HepG2 (cell line): Measurements from ENCODE around the gene SRP19. TPM values are rescaled to one million over a fixed set of nuclear protein-coding genes. Genes with fewer than 3 reads are reported as not detected.

Experiments used
- ATAC-seq: fragments of 200-7000 bp; cut with Tn5 transposase; 3 replicates; pipeline ENCODE4 v1.9.1; 2020; ENCODE audit warnings: mild to moderate bottlenecking, moderate library complexity
- BruUV-seq: library from RNA; stranded (reverse); fragments of 400-500 nt; replicated peaks from 2 replicates; lab custom pipeline; 2021; lab: Mats Ljungman, UMichigan
- CTCF ChIA-PET: fragments of 300-600 bp; formaldehyde crosslinking; extraction: SDS; loops from one replicate; lab custom pipeline; 2021; ENCODE audit warnings: low total read pairs, inconsistent platforms, low intra/inter-chr PET ratio; lab: Yijun Ruan, JAX
- POLR2A ChIA-PET: fragments of 350-600 bp; sonication (Branson Sonifier 250); formaldehyde crosslinking; loops from one replicate; lab custom pipeline; 2020; ENCODE audit warnings: antibody characterized with exemption, inconsistent platforms; lab: Yijun Ruan, JAX
- DNase-seq: peaks from one replicate; pipeline ENCODE4 v3.0.0-alpha.2; 2015; ENCODE audit warnings: low spot score
- FAIRE-seq: peaks from 3 replicates; lab custom pipeline; 2011; peaks lifted over from hg19 to GRCh38; lab: Jason Lieb, UNC
- H2AFZ ChIP-seq: one replicate; pipeline ENCODE4 v1.6.1; 2011; ENCODE audit warnings: low read length, inconsistent platforms
- H3K27ac ChIP-seq: fragments of 300-600 bp; 3 replicates; pipeline ENCODE4 v1.8.0; 2011; ENCODE audit warnings: mixed run types, mild to moderate bottlenecking, mixed read lengths, low read length, inconsistent platforms; ENCODE audit not compliant: insufficient read depth; ENCODE audit errors: extremely low read length
- H3K27me3 ChIP-seq, 2 experiments: fragments of 200-600 bp in 1 of 2; 2 replicates in 1 of 2; 3 replicates in 1 of 2; pipeline versions ENCODE4 v1.6.0 to v1.8.0; 2011; ENCODE audit warnings: low read length in 2 of 2, mild to moderate bottlenecking in 2 of 2, moderate library complexity in 2 of 2, inconsistent platforms in 1 of 2; ENCODE audit not compliant: insufficient read depth in 2 of 2, control insufficient read depth in 1 of 2
- H3K36me3 ChIP-seq, 2 experiments: fragments of 200-600 bp in 1 of 2; replicated peaks in 1 of 2; 2 replicates in 1 of 2; 3 replicates in 1 of 2; pipeline versions ENCODE4 v1.5.1 to v1.8.0; 2011; ENCODE audit warnings: low read length in 2 of 2, inconsistent platforms in 1 of 2; ENCODE audit not compliant: insufficient read depth in 2 of 2, control insufficient read depth in 1 of 2
- H3K4me1 ChIP-seq: 2 replicates; pipeline ENCODE4 v1.5.1; 2012; ENCODE audit warnings: low read length, inconsistent platforms; ENCODE audit not compliant: insufficient read depth
- H3K4me2 ChIP-seq: 2 replicates; pipeline ENCODE4 v1.6.0; 2011; ENCODE audit warnings: low read depth, low read length, inconsistent platforms
- H3K4me3 ChIP-seq, 3 experiments: fragments of 200-600 bp in 1 of 3; sonication (generic), shearing (Covaris generic) in 1 of 3; replicated peaks in 1 of 3; 2 replicates each; pipeline ENCODE4 v1.5.1; 2011 to 2016; ENCODE audit warnings: low read length in 3 of 3, inconsistent platforms in 2 of 3, low read depth in 2 of 3, mild to moderate bottlenecking in 2 of 3, control low read depth in 1 of 3, mixed read lengths in 1 of 3; ENCODE audit not compliant: insufficient read depth in 1 of 3
- H3K79me2 ChIP-seq: one replicate; pipeline ENCODE4 v1.6.1; 2011; ENCODE audit warnings: low read length, inconsistent platforms; ENCODE audit not compliant: insufficient read depth
- H3K9ac ChIP-seq: 2 replicates; pipeline ENCODE4 v1.6.0; 2011; ENCODE audit warnings: mild to moderate bottlenecking, low read depth, low read length, inconsistent platforms; ENCODE audit not compliant: insufficient read depth
- H3K9me3 ChIP-seq: 2 replicates; pipeline ENCODE4 v1.5.1; 2012; ENCODE audit warnings: mild to moderate bottlenecking, low read length
- H4K20me1 ChIP-seq: 2 replicates; pipeline ENCODE4 v1.6.0; 2011; ENCODE audit warnings: inconsistent platforms, mild to moderate bottlenecking, low read length, moderate library complexity; ENCODE audit not compliant: insufficient read depth
- KDM5A ChIP-seq: fragments of 200-600 bp; sonication (generic); IDR thresholded peaks from 2 replicates; pipeline ENCODE4 v1.7.0; 2018; ENCODE audit warnings: antibody characterized with exemption, mild to moderate bottlenecking, low read length, borderline replicate concordance
- ZFP1 ChIP-seq: IDR thresholded peaks from 2 replicates; pipeline ENCODE4 v1.6.1; 2016
- WGBS: methylation state at CpG from one replicate; pipeline ENCODE4 v1.1.6; 2017; ENCODE audit warnings: low lambda C conversion rate; 5-methylcytosine and 5-hydroxymethylcytosine counted together
- in situ Hi-C: cut with HindIII; loops from 2 replicates; pipeline ENCODE4 v1.10.0; 2017; ENCODE audit warnings: low pct_unique_long_range_greater_than_20kb; ENCODE audit not compliant: extremely low pct_ligation_motif_present
- intact Hi-C: fragments of 100-400 bp; cut with micrococcal nuclease; formaldehyde crosslinking; loops from one replicate; pipeline ENCODE4 v1.10.0; 2022; ENCODE audit not compliant: unreplicated experiment
- polyA plus RNA-seq, 8 experiments: library from polyadenylated mRNA; depleted of rRNA in 3 of 8; stranded (reverse) in 7 of 8; unstranded in 1 of 8; fragments of >200 nt; fragmentation: Illumina TruSeq in 4 of 8; extraction: Trizol in 4 of 8; gene quantifications; 2 replicates each; pipeline versions ENCODE4 v1.2.1 to v1.2.3, GENCODE V29; 2011 to 2016; ENCODE audit warnings: low read depth in 4 of 8, missing spikeins in 1 of 8, mixed read lengths in 1 of 8; ENCODE audit not compliant: insufficient read depth in 1 of 8
- total RNA-seq, 5 experiments: library from RNA; depleted of rRNA; stranded (reverse); fragments of >200 nt; fragmentation: Illumina TruSeq; extraction: Trizol; gene quantifications; 2 replicates each; pipeline ENCODE4 v1.2.3, GENCODE V29; 2016; ENCODE audit warnings: low read depth in 1 of 5
- TF ChIP-seq, protein P1 (sequence below): sonication (generic); formaldehyde crosslinking; IDR thresholded peaks from 2 replicates; pipeline ENCODE4 v1.4.0; 2020; ENCODE audit warnings: missing genetic modification reagents

SRP19 gene
- total and polyA plus RNA-seq, 2 of the 13 experiments (the other 11 are each of a cell fraction or from before 2014, with no cell fraction given): 46.9 to 143 TPM

- ATAC-seq: no peak
- WGBS: under 1% methylated on average over 8 of the region's 8 CpGs
Measured at GRCh38 chr5:112861638-112861985, 525 bp downstream of the SRP19 start.

More at GRCh38 chr5:112861638-112861985, 525 bp downstream of the SRP19 start:
- no peaks in the 10 kb centered on the region; a peak in 1 of 5 replicates for H3K27me3 ChIP-seq
- peaks cover 32% of the 10 kb centered on the region for H3K79me2 ChIP-seq
- no peak overlapping the region for H2AFZ ChIP-seq
- TSS peak; percentile 73 for BruUV-seq
- TF ChIP-seq, protein P1, sequence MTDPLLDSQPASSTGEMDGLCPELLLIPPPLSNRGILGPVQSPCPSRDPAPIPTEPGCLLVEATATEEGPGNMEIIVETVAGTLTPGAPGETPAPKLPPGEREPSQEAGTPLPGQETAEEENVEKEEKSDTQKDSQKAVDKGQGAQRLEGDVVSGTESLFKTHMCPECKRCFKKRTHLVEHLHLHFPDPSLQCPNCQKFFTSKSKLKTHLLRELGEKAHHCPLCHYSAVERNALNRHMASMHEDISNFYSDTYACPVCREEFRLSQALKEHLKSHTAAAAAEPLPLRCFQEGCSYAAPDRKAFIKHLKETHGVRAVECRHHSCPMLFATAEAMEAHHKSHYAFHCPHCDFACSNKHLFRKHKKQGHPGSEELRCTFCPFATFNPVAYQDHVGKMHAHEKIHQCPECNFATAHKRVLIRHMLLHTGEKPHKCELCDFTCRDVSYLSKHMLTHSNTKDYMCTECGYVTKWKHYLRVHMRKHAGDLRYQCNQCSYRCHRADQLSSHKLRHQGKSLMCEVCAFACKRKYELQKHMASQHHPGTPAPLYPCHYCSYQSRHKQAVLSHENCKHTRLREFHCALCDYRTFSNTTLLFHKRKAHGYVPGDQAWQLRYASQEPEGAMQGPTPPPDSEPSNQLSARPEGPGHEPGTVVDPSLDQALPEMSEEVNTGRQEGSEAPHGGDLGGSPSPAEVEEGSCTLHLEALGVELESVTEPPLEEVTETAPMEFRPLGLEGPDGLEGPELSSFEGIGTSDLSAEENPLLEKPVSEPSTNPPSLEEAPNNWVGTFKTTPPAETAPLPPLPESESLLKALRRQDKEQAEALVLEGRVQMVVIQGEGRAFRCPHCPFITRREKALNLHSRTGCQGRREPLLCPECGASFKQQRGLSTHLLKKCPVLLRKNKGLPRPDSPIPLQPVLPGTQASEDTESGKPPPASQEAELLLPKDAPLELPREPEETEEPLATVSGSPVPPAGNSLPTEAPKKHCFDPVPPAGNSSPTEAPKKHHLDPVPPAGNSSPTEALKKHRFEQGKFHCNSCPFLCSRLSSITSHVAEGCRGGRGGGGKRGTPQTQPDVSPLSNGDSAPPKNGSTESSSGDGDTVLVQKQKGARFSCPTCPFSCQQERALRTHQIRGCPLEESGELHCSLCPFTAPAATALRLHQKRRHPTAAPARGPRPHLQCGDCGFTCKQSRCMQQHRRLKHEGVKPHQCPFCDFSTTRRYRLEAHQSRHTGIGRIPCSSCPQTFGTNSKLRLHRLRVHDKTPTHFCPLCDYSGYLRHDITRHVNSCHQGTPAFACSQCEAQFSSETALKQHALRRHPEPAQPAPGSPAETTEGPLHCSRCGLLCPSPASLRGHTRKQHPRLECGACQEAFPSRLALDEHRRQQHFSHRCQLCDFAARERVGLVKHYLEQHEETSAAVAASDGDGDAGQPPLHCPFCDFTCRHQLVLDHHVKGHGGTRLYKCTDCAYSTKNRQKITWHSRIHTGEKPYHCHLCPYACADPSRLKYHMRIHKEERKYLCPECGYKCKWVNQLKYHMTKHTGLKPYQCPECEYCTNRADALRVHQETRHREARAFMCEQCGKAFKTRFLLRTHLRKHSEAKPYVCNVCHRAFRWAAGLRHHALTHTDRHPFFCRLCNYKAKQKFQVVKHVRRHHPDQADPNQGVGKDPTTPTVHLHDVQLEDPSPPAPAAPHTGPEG: no peak
- TF ChIP-seq ZFP1 (CRISPR knock-in tag) (no peak), KDM5A (peak; percentile 19; the same call in 1 of the 2 replicates)
- peak overlapping the region; percentile 98 for H3K9ac ChIP-seq
- DNase-seq (no peak), FAIRE-seq (no peak)
- peak overlapping the region; percentile 89 for H3K27ac ChIP-seq
- ChIA-PET CTCF (no interaction called here), POLR2A (interaction anchor here (0.9 to 2.2 kb wide), 9 partner anchors 8 to 154 kb away, joined by 4 to 12 read pairs (median 7); partner anchors contain the start of genes DCP2 and REEP5)
- peak overlapping the region; percentile 85 to 100 (median 93) for H3K4me3 ChIP-seq
- intact Hi-C loops (loop anchor here (2.0 to 5.0 kb wide), 3 partner anchors 61 to 154 kb away; partner anchors contain the start of gene REEP5), in situ Hi-C loops (no loop called here)
- H3K4me2 ChIP-seq: peak overlapping the region; percentile 78
- H4K20me1 ChIP-seq: no peaks in the 10 kb centered on the region
- peaks cover 6 to 30% of the 10 kb centered on the region in 2 experiments; a peak in 4 of 5 replicates for H3K36me3 ChIP-seq
- H3K4me1 ChIP-seq: peaks cover 33% of the 10 kb centered on the region
- no peaks in the 10 kb centered on the region for H3K9me3 ChIP-seq
